Inflammatory macrophage (primary cell): ENCODE results near the gene GNAO1.

Source experiments
- DNase-seq, 2 donors: peaks; one replicate each; pipeline ENCODE4 v3.0.0-alpha.2; 2020 to 2022

The GNAO1 gene

GRCh38 chr16:56315955-56316354 lies 124.7 kb downstream of the GNAO1 start:
- DNase-seq = no peak

GRCh38 chr16:56316545-56316944 lies 125.3 kb downstream of the GNAO1 start:
- no peak for DNase-seq

- DNase-seq = peak; percentile 72 to 74
Observed at GRCh38 chr16:56317998-56318826, 126.9 kb downstream of the GNAO1 start.

GRCh38 chr16:56318827-56319140 lies 127.5 kb downstream of the GNAO1 start:
- DNase-seq = no peak

GRCh38 chr16:56319376-56319775 lies 128.1 kb downstream of the GNAO1 start:
- no peak for DNase-seq

GRCh38 chr16:56320056-56320455 lies 128.8 kb downstream of the GNAO1 start:
- no peak for DNase-seq

GRCh38 chr16:56320811-56321558 lies 129.7 kb downstream of the GNAO1 start:
- no peak for DNase-seq

GRCh38 chr16:56321571-56321970 lies 130.3 kb downstream of the GNAO1 start:
- no peak for DNase-seq

GRCh38 chr16:56324406-56324805 lies 133.1 kb downstream of the GNAO1 start:
- DNase-seq = no peak

GRCh38 chr16:56325956-56326355 lies 134.7 kb downstream of the GNAO1 start:
- no peak for DNase-seq

GRCh38 chr16:56327071-56327928 lies 136.0 kb downstream of the GNAO1 start:
- no peak for DNase-seq

GRCh38 chr16:56327929-56328258 lies 136.6 kb downstream of the GNAO1 start:
- DNase-seq = no peak

- DNase-seq = no peak
Observed at GRCh38 chr16:56328276-56329022, 137.2 kb downstream of the GNAO1 start.

- DNase-seq = no peak
Observed at GRCh38 chr16:56329887-56330286, 138.6 kb downstream of the GNAO1 start.

GRCh38 chr16:56330476-56330875 lies 139.2 kb downstream of the GNAO1 start:
- no peak for DNase-seq

- DNase-seq = no peak
Observed at GRCh38 chr16:56331399-56331798, 140.1 kb downstream of the GNAO1 start.

- DNase-seq = no peak
Observed at GRCh38 chr16:56331915-56332314, 140.6 kb downstream of the GNAO1 start.

- peak in 1 of 2 donors; percentile 31 for DNase-seq
Observed at GRCh38 chr16:56332464-56333079, 141.3 kb downstream of the GNAO1 start.

GRCh38 chr16:56334761-56335160 lies 143.5 kb downstream of the GNAO1 start:
- no peak for DNase-seq

- DNase-seq = no peak
Observed at GRCh38 chr16:56336071-56336688, 144.9 kb downstream of the GNAO1 start.

GRCh38 chr16:56336711-56337110 lies 145.4 kb downstream of the GNAO1 start:
- no peak for DNase-seq
